ENCODE data around the gene EIF3I. TPM values are rescaled to one million over a fixed set of nuclear protein-coding genes. Genes with fewer than 3 reads are reported as not detected.

EIF3I gene
- total and polyA plus RNA-seq, 2 of the 8 experiments (the other 6 are each of a cell fraction or from before 2014, with no cell fraction given): 247 to 346 TPM

- no peak overlapping the region for H2AK5ac ChIP-seq (ENCODE audit: low read depth, low read length)
- H3K18ac ChIP-seq (ENCODE audit: extremely low read depth, low read length): no peak overlapping the region
- H3K56ac ChIP-seq (replicated peaks; ENCODE audit: insufficient read length, low read depth, low read length): no peak overlapping the region
- WGBS, 2 experiments (ENCODE audit: extremely low coverage in 1 of 2, insufficient coverage in 1 of 2, insufficient read length in 1 of 2, insufficient replicate concordance in 2 of 2, low coverage in 1 of 2, low lambda C conversion rate in 2 of 2, missing lambda C conversion rate in 1 of 2): 88% methylated on average over 30 of the region's 30 CpGs; no CpG with 5 or more reads in 1 of the 2 experiments
- no peak for FAIRE-seq
- peaks cover 6 to 33% (median 19%) of the 10 kb centered on the region in 4 experiments for H3K4me1 ChIP-seq (replicated peaks in 1 of 4; ENCODE audit: control insufficient read depth in 3 of 4, insufficient read depth in 4 of 4, low read length in 3 of 4)
- no peaks in the 10 kb centered on the region for H3K9me3 ChIP-seq (ENCODE audit: insufficient read depth in 2 of 2, low read depth in 1 of 2, low read length in 1 of 2)
- H4K91ac ChIP-seq (replicated peaks; ENCODE audit: insufficient read length, low read length): peak overlapping the region; percentile 35
- no peak overlapping the region for H2BK12ac ChIP-seq (ENCODE audit: low read depth, low read length)
- H3K14ac ChIP-seq (ENCODE audit: insufficient read length): no peak overlapping the region
- no peak overlapping the region for H4K5ac ChIP-seq (ENCODE audit: insufficient read length, low read depth, low read length)
- H3K27ac ChIP-seq (ENCODE audit: low read depth, low read length): no peak overlapping the region
- no peak overlapping the region for H2BK120ac ChIP-seq (replicated peaks; ENCODE audit: low read depth, low read length)
- no peak for DNase-seq (ENCODE audit: low read depth in 1 of 2, low spot score in 2 of 2)
- no peak overlapping the region for H2AFZ ChIP-seq (ENCODE audit: low read length)
- CTCF ChIA-PET (ENCODE audit: partially characterized antibody): interaction anchor here (0.6 to 4.3 kb wide), 7 partner anchors 14 to 169 kb away, joined by 3 to 27 read pairs (median 3); partner anchors contain the start of genes KPNA6 and LCK
- TF ChIP-seq CBX5 (IDR thresholded peaks at IDR 0.05; ENCODE audit: low read depth, low read length): no peak
- no peak for TF ChIP-seq CTCF (IDR thresholded peaks at IDR 0.05; ENCODE audit: control extremely low read depth in 1 of 3, insufficient read depth in 1 of 3, low read depth in 1 of 3, low read length in 3 of 3)
- TF ChIP-seq CEBPB (IDR thresholded peaks at IDR 0.05; ENCODE audit: low read depth, low read length): no peak
- no peak for TF ChIP-seq SAP30 (IDR thresholded peaks at IDR 0.05; ENCODE audit: insufficient read depth, insufficient replicate concordance, low read length)
- TF ChIP-seq KDM5A (IDR thresholded peaks at IDR 0.05; ENCODE audit: low read length): no peak
- TF ChIP-seq SP4 (IDR thresholded peaks at IDR 0.05; ENCODE audit: low read length): no peak
- no peak for TF ChIP-seq CHD2 (IDR thresholded peaks at IDR 0.05; ENCODE audit: low read length)
- TF ChIP-seq CREB1 (IDR thresholded peaks at IDR 0.05): no peak
- no peak for TF ChIP-seq ASH2L (IDR thresholded peaks at IDR 0.05; ENCODE audit: low read length)
- TF ChIP-seq CHD1 (IDR thresholded peaks at IDR 0.05; ENCODE audit: low read depth, low read length): no peak
- no peak overlapping the region for H3K9ac ChIP-seq (replicated peaks in 1 of 4; ENCODE audit: extremely low read depth in 1 of 4, low read depth in 3 of 4, low read length in 3 of 4)
- H3K27me3 ChIP-seq (replicated peaks in 1 of 4; ENCODE audit: control insufficient read depth in 3 of 4, extremely low read depth in 1 of 4, insufficient read depth in 3 of 4, low read length in 3 of 4): no peaks in the 10 kb centered on the region
- H3K36me3 ChIP-seq (ENCODE audit: control insufficient read depth in 2 of 4, insufficient read depth in 4 of 4, low read length in 3 of 4): peaks cover 0 to 8% (median 2%) of the 10 kb centered on the region in 4 experiments; a peak in 3 of 8 replicates
- H3K23ac ChIP-seq (ENCODE audit: insufficient read length): no peak overlapping the region
- no peak overlapping the region for H2BK15ac ChIP-seq (ENCODE audit: low read length)
- H2BK5ac ChIP-seq (ENCODE audit: low read depth, low read length): no peak overlapping the region
- no peaks in the 10 kb centered on the region for H3K79me2 ChIP-seq (ENCODE audit: control insufficient read depth in 1 of 2, insufficient read depth in 2 of 2, low read length in 2 of 2)
- peaks cover 0 to 4% of the 10 kb centered on the region in 2 experiments for H4K20me1 ChIP-seq (replicated peaks in 1 of 2; ENCODE audit: control insufficient read depth in 1 of 2, insufficient read depth in 2 of 2, low read length in 2 of 2)
- H3K4me3 ChIP-seq (ENCODE audit: extremely low read depth in 1 of 4, insufficient read depth in 2 of 4, low read depth in 3 of 4, low read length in 4 of 4): peak overlapping the region in 1 of 4 experiments; percentile 56; a peak in 1 of 8 replicates
- H3K23me2 ChIP-seq (ENCODE audit: low read depth, low read length): peaks cover 19% of the 10 kb centered on the region
- H3K4me2 ChIP-seq (ENCODE audit: insufficient read depth in 1 of 2, low read depth in 2 of 2, low read length in 2 of 2): peak overlapping the region in 1 of 2 experiments; percentile 98; a peak in 2 of 4 replicates
- H3K4ac ChIP-seq (replicated peaks; ENCODE audit: insufficient read length, low read depth, low read length): no peak overlapping the region
- H3K79me1 ChIP-seq (ENCODE audit: low read depth, low read length): no peaks in the 10 kb centered on the region; the same call in 1 of the 2 replicates
- no peak overlapping the region; the same call in 1 of the 2 replicates for H4K8ac ChIP-seq (ENCODE audit: extremely low read depth, insufficient read depth, low read length)
- no peak overlapping the region for H2BK20ac ChIP-seq (ENCODE audit: low read length)
- POLR2A ChIA-PET (ENCODE audit: partially characterized antibody): interaction anchor here (0.6 to 3.9 kb wide), 7 partner anchors 13 to 61 kb away, joined by 3 to 27 read pairs (median 4); partner anchors contain the start of gene MARCKSL1
Measured at GRCh38 chr1:32276032-32276782, 54.0 kb downstream of the EIF3I start.
